ENCODE measurements around the gene GRID1.

- no peak for TF ChIP-seq CTCF (IDR thresholded peaks at IDR 0.05)
- no peak for TF ChIP-seq ZFX (IDR thresholded peaks at IDR 0.05; ENCODE audit: borderline replicate concordance)
These were observed 18.7 kb downstream of the GRID1 start for GRCh38 chr10:86347856-86348255.

All from 22Rv1 (cell line).